ENCODE measurements around the gene MIS18A. TPM values are rescaled to one million over a fixed set of nuclear protein-coding genes. Genes with fewer than 3 reads are reported as not detected.

Gene MIS18A
- total and polyA plus RNA-seq, 10 of the 15 experiments (the other 5 are each of a cell fraction or from before 2014, with no cell fraction given) = 6.5 to 48.9 (median 24.8) TPM

- no peak for FAIRE-seq
- in situ Hi-C loops (cut with MboI) = loop anchor here (10.0 kb wide), 1 partner anchor 477 kb away; no protein-coding TSS in a partner anchor
- no peak overlapping the region for H2AFZ ChIP-seq (ENCODE audit: control insufficient read depth, low read depth, low read length)
- H3K9me3 ChIP-seq (replicated peaks; ENCODE audit: control insufficient read depth, insufficient read depth, low read length) = no peaks in the 10 kb centered on the region; the same call in 2 of the 3 replicates
- no peaks in the 10 kb centered on the region for H3K36me3 ChIP-seq (ENCODE audit: control insufficient read depth in 2 of 2, insufficient read depth in 2 of 2, low read length in 1 of 2)
- no peak for DNase-seq (ENCODE audit: low read depth, low spot score)
- no peaks in the 10 kb centered on the region for H4K20me1 ChIP-seq (ENCODE audit: control insufficient read depth, insufficient read depth)
- H3K9ac ChIP-seq (ENCODE audit: control insufficient read depth, insufficient read depth, low read length) = no peak overlapping the region
- no peak for TF ChIP-seq PAX8 (IDR thresholded peaks at IDR 0.05)
- no peak for TF ChIP-seq CUX1 (IDR thresholded peaks at IDR 0.05; ENCODE audit: insufficient replicate concordance, low read depth, low read length)
- no peak for TF ChIP-seq PKNOX1 (IDR thresholded peaks at IDR 0.05)
- TF ChIP-seq MXI1 (IDR thresholded peaks at IDR 0.05; ENCODE audit: low read depth, low read length) = no peak
- TF ChIP-seq JUND (IDR thresholded peaks at IDR 0.05; ENCODE audit: low read depth, low read length) = no peak
- TF ChIP-seq CBFB (IDR thresholded peaks at IDR 0.05; ENCODE audit: low read depth) = no peak
- TF ChIP-seq NFXL1 (IDR thresholded peaks at IDR 0.05; ENCODE audit: borderline replicate concordance) = no peak
- TF ChIP-seq SMAD5 (IDR thresholded peaks at IDR 0.05; ENCODE audit: low read depth) = no peak
- no peak for TF ChIP-seq SMARCA5 (IDR thresholded peaks at IDR 0.05)
- TF ChIP-seq BCLAF1 (IDR thresholded peaks at IDR 0.05) = no peak
- no peak for TF ChIP-seq HDGF (IDR thresholded peaks at IDR 0.05)
- no peak for TF ChIP-seq EZH2 (IDR thresholded peaks at IDR 0.05; ENCODE audit: borderline replicate concordance, control insufficient read depth, low read depth, low read length)
- TF ChIP-seq ZNF24 (IDR thresholded peaks at IDR 0.05) = no peak
- ChIA-PET POLR2A (no interaction called here), CTCF (no interaction called here), RAD21 (ENCODE audit: unreplicated experiment) (no interaction called here), SMC1A (ENCODE audit: uncharacterized antibody, unreplicated experiment) (no interaction called here)
- H3K4me3 ChIP-seq = no peak overlapping the region
- no TSS peak for BruUV-seq (replicated peaks)
- no peak overlapping the region for H3K4me2 ChIP-seq (ENCODE audit: control insufficient read depth, insufficient read depth)
- no peaks in the 10 kb centered on the region for H3K79me2 ChIP-seq (ENCODE audit: control insufficient read depth, insufficient read depth, low read length)
- no peak for ATAC-seq
- H3K4me1 ChIP-seq (ENCODE audit: control insufficient read depth, insufficient read depth, low read length) = no peaks in the 10 kb centered on the region
- intact Hi-C loops (cut with micrococcal nuclease; ENCODE audit: unreplicated experiment) = loop anchor here (10.0 kb wide), 1 partner anchor 177 kb away; no protein-coding TSS in a partner anchor
- H3K27me3 ChIP-seq (replicated peaks in 1 of 2; ENCODE audit: control insufficient read depth in 2 of 2, insufficient read depth in 2 of 2, low read length in 1 of 2) = no peaks in the 10 kb centered on the region
- H3K27ac ChIP-seq (ENCODE audit: control insufficient read depth, insufficient read depth) = no peak overlapping the region
Measured at GRCh38 chr21:32252136-32252535, 26.7 kb downstream of the MIS18A start.
